Measurements from ENCODE around the gene DENND10. TPM values are rescaled to one million over a fixed set of nuclear protein-coding genes. Genes with fewer than 3 reads are reported as not detected.
"Not testable (repeated sequence)": the region's sequence is repeated elsewhere in the genome, so short reads cannot be mapped to it uniquely, and the experiment has no call there.

DENND10 gene
- total RNA-seq, 1 experiment from 2014 or later = 67.3 TPM

DNA sequence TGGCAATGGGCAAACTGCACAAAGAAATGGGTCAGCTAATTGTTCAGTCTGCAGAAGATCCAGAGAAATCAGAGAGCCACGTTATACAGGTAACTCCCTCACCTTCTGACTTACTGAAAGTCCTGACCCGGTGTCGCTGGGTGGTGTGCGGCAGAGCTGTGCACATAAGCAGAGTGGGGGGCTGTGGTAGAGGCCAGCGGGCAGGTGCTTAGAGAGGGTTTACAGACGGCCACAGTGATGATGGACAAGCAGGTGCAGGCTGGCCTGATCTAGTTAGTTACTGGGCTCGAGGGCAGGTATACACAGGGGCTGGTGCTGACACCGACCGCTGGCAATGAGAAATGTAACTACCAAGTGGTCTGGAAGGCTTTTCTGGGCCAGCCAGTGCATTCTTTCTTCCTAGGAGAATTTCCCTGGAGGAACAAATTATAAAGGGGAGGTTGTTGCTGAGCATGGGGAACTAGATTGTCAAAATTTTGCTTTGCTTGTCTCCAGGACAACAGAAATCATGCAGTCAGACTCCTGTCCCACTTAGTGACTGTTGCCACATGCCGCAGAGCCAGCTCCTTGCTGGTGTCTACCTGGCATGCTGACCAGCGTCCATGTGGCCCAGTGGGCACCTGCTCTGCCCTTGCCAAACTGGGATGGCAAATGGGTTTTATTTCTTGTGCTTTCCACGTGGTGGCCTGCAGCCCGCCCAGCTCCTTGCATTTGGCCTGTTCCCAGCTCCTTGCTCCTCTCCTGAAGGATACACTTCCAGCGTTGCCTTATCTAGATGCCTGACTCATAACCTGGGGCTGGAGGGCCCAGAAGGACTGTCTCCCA lies 28.8 kb downstream of the DENND10 start:
- no peak for DNase-seq (ENCODE audit: low read depth)

GRCh38 chr10:119133949-119134348 lies 30.0 kb downstream of the DENND10 start:
- no peak for DNase-seq (ENCODE audit: low read depth)

DNA sequence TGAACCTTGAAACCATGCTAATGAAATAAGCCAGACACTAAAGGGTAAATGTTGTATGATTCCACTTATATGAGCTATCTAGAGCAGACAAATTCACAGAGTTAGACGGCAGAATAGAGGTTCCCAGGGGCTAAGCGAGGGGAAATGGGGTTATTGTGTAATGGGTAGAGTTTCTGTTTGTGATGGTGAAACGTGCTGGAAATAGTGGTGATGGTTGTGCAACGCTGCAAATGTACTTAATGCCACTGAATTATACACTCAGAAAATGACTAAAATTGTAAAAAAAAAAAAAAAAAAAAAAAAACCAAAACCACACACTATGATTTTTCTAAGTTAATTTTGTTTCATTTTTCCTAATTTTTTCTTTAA lies 31.6 kb downstream of the DENND10 start:
- DNase-seq (ENCODE audit: low read depth) = no peak

- DNase-seq (ENCODE audit: low read depth) = no peak
These were observed 32.2 kb downstream of the DENND10 start for GRCh38 chr10:119136084-119136483.

DNA sequence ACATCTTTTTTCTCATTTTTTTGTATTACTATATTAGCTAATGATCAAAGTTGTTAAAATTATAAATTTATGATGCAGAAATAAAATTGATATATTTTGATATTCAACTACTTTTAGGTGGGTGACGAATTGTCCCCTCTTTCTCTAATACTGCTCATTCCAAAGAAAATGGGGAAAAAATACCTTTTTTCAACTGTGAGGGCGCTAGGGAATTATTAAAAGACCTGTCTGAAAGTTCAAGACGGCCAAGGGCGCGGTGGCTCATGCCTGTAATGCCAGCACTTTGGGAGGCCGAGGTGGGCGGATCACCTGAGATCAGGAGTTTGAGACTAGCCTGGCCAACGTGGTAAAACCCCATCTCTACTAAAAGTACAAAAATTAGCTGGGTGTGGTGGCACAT lies 34.0 kb downstream of the DENND10 start:
- not testable (repeated sequence) for DNase-seq (ENCODE audit: low read depth)

DNA sequence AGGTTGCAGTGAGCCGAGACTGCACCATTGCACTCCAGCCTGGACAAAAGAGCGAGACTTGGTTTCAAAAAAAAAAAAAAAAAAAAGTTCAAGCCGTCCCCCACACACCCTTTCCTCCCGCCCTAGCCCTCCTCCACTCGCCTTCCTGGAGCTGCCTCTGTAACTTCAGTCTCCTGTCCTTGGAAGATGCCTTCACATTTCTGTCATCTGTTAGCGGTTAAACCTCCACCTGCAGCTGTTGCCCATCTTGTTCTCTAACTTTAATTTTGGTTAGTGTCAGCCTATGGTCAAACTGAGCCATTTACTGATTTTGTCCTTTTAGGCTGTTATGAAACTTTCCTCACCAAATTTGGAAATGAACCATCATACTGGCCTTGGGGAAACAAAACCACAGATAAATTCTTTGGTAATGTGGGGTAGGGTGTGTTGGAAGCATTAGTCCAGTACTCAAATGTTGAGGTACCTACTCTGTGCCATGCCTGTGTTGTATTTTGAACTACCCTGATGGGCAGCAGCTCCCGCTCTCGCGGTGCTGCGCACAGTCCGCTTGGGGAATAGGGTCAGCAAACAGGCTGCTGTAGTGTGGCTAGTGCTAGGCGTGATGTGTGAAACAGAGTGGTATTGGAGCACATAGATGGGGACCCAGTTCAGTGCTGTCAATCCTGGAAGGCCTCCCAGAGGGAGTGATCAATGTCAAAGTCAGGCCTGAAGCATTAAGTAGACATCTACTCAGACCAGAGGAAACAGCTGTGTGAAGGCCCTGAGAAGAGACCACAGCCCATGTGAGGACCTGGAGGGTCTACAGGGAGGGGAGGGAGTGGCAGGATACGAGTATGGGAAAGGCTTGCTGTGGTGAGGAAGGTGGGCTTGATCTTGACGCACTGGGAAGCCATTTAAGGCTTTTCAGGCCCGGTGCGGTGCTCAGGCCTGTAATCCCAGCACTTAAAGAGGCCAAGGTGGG lies 34.7 kb downstream of the DENND10 start:
- peak; percentile 27 for DNase-seq (ENCODE audit: low read depth)

DNA sequence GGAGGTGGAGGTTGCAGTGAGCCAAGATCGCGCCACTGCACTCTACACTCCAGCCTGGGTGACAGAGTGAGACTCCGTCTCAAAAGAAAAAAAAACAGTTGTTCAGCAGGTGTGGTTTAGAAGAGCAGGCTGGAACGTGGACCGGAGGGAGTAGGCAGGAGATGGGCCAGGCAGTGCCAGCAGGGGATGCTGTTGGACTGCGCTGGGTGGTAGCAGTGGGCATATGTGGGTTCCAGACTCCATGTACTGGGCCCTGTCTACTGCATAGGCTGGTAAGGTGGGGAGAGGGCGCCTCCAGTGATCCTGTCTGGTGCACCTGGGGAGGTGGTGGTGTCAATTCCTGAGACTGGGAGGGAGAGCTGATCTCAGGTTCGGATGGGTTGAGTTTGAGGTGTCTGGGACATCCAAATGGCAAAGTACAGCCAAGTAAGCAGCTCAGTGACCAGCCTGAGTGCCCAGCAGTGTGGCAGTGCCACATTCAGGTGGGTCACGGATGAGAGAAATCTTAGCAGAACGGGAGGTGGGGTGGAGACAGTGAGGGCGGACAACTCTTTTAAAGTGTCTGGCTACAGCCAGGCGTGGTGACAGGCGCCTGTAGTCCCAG lies 35.7 kb downstream of the DENND10 start:
- peak; percentile 14 for DNase-seq (ENCODE audit: low read depth)

DNA sequence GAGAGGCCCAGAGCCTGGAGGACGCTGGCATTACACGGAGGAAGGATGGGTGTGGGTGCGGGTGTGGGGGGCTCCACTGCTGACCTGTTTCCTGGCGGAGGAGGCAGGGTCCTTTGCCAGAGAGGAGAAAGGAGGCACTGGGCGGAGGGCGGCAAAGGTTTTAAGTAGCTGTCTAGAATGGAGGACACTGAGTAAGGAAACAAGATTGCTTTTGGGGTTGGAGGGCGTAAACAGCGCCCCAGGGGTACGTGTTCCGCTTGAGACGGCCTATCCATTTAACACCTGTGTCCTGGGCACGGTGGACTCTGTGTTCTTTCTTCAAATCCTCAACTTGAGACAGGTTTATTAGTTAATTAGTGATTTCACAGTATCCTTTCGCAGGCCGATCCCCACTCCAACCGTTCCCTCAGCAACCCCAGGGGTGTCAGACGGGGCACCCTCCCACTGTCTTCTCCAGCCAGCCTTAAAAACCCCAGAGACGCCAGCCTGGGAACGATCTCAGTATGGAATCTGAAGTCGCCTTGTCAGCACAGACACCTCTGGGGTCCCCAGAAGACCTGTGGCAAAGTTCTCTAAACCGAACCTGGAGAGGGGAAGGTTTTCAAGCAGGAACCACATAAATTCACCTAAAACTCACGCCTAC lies 36.8 kb downstream of the DENND10 start:
- no peak for DNase-seq (ENCODE audit: low read depth)

- DNase-seq (ENCODE audit: low read depth) = no peak
These were observed 39.7 kb downstream of the DENND10 start for GRCh38 chr10:119143657-119144056.

- no peak for DNase-seq (ENCODE audit: low read depth)
These were observed 45.2 kb downstream of the DENND10 start for GRCh38 chr10:119149157-119149556.

DNA sequence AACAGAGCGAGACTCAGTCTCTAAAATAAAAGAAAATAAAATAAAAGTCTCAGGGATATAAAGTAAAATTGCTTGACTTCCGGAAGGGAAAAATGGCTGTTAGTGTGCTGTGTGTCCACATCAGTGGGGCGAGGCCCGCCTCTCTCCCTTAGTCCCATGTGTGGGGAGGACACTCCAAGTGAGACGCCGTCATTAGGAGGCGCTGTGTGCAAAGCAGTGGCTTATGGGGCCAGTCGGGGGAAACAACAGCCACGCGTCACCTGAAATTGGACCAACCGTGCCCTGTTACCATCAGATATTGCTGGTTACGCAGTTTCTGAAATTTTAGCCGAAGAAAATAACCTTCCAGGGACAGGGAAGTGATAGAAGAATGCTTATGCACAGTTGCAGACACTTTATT lies 45.8 kb downstream of the DENND10 start:
- DNase-seq (ENCODE audit: low read depth) = no peak

GRCh38 chr10:119151601-119152000 lies 47.7 kb downstream of the DENND10 start:
- not testable (repeated sequence) for DNase-seq (ENCODE audit: low read depth)

- no peak for DNase-seq (ENCODE audit: low read depth)
These were observed 49.1 kb downstream of the DENND10 start for GRCh38 chr10:119153041-119153440.

GRCh38 chr10:119153661-119154060 lies 49.7 kb downstream of the DENND10 start:
- DNase-seq (ENCODE audit: low read depth) = no peak

DNA sequence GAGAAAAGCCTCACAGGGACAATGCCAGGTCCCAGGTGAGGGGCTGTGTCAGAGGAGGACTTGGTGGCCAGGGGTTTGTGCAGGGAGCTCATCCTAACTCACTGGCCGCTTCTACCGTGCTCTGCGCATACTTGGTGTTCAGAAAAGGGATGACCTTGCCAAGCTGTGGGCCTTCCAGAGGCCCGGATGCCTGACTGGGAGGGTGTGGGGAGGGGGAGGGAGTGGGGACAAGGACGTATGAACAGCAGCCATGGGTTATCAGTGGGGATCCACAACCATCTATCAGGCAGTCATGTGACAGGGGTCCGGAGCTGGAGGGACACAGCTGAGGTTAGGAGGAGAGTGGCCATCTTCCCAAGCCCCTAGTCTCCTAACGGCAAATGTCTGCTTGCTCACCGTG lies 55.4 kb downstream of the DENND10 start:
- DNase-seq (ENCODE audit: low read depth) = no peak

DNA sequence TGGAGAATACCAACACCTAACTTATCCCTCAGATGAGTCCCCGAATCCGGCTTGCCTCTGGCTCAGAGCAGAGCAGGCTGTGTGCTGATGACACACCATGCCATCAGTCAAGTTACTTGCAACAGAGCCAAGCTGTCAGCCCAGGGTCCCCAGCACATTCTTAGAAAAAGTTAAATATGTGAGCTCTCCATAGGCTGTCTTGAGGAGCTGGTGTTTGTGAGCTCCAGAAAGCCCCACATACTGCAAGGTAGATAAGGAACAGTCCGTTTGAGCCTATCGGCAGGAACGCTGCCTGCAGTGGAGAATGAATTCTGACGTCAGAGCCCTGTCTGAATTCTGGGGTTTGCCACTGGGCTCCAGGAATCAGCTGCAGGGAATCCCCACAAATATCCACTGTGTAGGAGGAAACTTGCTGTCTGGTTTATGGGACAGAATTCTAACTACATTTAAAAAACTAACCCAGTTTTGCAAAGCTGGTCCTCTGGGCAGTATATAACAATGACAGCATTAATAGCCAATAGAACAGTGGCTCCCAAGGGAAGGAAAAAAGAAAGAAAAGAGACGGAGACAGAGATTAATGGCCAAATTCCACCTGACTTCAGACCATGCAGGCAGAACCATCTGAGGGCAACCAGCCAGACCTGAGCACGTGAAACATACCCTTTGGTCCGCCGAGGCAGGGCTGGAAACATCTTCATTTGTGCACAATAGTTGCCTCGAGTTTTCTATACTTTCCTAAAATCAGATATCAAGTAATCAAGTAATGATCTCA lies 58.0 kb downstream of the DENND10 start:
- peak; percentile 43 for DNase-seq (ENCODE audit: low read depth)

DNA sequence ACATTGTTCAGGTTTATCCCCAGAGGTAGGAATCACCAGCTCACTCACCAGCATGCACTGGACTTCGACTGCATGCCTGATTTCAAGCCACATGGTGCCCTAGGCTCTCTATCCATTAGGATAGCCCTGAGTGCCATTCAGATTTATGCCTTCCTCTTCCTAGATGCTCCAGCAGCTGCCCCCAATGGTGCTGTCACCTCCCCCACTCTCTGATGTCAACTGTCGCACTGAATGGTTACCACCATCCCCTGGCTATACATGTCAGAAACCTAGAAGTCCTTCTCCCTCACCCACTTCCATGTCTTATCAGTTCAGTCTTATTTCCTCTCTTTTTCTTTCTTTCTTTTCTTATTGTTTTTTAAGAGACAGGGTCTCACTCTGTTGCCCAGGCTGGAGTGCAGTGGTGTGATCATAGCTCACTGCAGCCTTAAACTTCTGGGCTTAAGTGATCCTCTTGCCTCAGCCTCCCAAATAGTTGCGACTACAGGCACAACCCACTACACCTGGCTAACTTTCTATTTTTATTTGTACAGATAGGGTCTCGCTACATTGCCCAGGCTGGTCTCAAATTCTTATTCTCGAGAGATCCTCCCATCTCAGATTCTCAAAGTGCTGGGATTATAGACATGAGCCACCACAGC lies 58.7 kb downstream of the DENND10 start:
- no peak for DNase-seq (ENCODE audit: low read depth)

DNA sequence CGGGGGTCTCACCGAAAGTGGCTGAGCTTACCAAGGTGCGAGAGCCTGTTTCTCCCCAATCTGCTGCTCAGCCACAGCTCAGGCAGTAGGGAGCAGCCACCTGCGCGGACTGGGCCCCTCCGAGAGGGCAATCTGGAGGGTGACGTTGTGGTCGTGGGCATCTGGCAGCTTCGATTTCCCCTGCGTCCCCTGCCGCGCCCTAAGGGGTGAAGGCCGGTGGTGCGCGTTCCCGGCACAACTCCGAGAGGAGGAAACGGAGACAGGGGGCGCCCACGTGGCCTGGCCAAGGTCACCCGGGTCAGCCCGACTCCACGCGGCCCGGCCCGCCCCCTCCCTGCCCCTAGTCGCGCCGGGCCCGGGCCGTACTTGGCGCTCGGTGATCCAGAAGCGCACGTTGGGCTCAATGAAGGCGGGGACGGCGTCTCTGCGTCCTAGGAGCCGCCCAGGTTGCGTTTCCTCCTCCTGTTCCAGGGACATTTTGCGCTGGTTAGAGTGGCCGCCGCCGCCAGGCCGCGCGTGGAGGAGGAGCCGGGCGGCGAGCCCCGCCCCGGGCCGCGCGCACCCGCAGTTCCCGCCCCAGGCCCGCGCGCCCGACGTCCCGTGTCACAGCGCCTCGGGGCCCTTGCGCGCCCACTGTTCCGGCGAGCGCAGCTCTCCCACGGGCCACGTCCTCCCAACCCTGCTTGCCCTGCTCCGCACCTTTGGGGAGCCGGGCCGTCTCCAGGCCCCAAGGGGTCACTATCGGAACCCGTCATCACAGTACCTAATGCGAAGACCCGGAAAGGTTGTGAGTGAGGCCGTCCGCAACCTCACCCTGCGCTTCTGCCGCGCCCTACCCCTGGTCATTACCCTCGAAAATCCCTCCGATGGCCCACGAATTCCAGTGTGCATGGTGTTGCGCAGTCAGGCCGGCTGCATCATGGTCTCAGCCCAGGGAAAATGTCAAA lies 61.5 kb downstream of the DENND10 start, which contains the start of gene SFXN4:
Gene SFXN4, minus strand, starts transcription at position 544 of the 947 bp plus-strand sequence. Its CDS starts 67 bp downstream, at position 477.
- DNase-seq (ENCODE audit: low read depth) = peak; percentile 60

GRCh38 chr10:119166118-119166500 lies 62.2 kb downstream of the DENND10 start:
- no peak for DNase-seq (ENCODE audit: low read depth)

Measured in LHCN-M2 (cell line).